HG02840 (cell line): Measurements from ENCODE around the gene EPHA10.
"Not testable (repeated sequence)": the region's sequence is repeated elsewhere in the genome, so short reads cannot be mapped to it uniquely, and the experiment has no call there.

Source experiments
- ATAC-seq: cut with Tn5 transposase; IDR thresholded peaks from one replicate; pipeline ENCODE4 v1.9.1; 2021; ENCODE audit warnings: mild to moderate bottlenecking, moderate library complexity, moderate number of reproducible peaks; ENCODE audit not compliant: unreplicated experiment, low FRiP score

EPHA10 gene

GRCh38 chr1:37738619-37739018 is 26.3 kb downstream of the EPHA10 start:
- ATAC-seq, result not testable (repeated sequence)

GRCh38 chr1:37737975-37738374 is 26.9 kb downstream of the EPHA10 start:
- ATAC-seq, result not testable (repeated sequence)

- ATAC-seq, result no peak
Observed at GRCh38 chr1:37734629-37735591, 30.0 kb downstream of the EPHA10 start.

GRCh38 chr1:37732111-37732780 is 32.7 kb downstream of the EPHA10 start:
- no peak for ATAC-seq

GRCh38 chr1:37731312-37732019 is 33.5 kb downstream of the EPHA10 start:
- ATAC-seq, result no peak

GRCh38 chr1:37730376-37730775 is 34.5 kb downstream of the EPHA10 start:
- no peak for ATAC-seq

GRCh38 chr1:37728416-37728815 is 36.5 kb downstream of the EPHA10 start:
- ATAC-seq, result no peak

GRCh38 chr1:37726751-37727585 is 38.0 kb downstream of the EPHA10 start:
- no peak for ATAC-seq

- no peak for ATAC-seq
Observed at GRCh38 chr1:37725851-37726613, 38.9 kb downstream of the EPHA10 start.

GRCh38 chr1:37724575-37724974 is 40.3 kb downstream of the EPHA10 start:
- no peak for ATAC-seq

GRCh38 chr1:37723390-37724078 is 41.4 kb downstream of the EPHA10 start:
- no peak for ATAC-seq

- ATAC-seq, result no peak
Observed at GRCh38 chr1:37723072-37723389, 41.9 kb downstream of the EPHA10 start.

GRCh38 chr1:37722181-37723071 is 42.5 kb downstream of the EPHA10 start:
- no peak for ATAC-seq

GRCh38 chr1:37721565-37721964 is 43.4 kb downstream of the EPHA10 start:
- no peak for ATAC-seq

GRCh38 chr1:37720231-37721130 is 44.4 kb downstream of the EPHA10 start:
- no peak for ATAC-seq

- ATAC-seq, result no peak
Observed at GRCh38 chr1:37719572-37720195, 45.2 kb downstream of the EPHA10 start.
